Panc1 (cell line): ENCODE data around the gene FIBCD1. TPM values are rescaled to one million over a fixed set of nuclear protein-coding genes. Genes with fewer than 3 reads are reported as not detected.

Experiments
- ATAC-seq: fragments of 200-7000 bp; cut with Tn5 transposase; 2 replicates; pipeline ENCODE4 v1.9.1; 2020; ENCODE audit warnings: mild to moderate bottlenecking, moderate library complexity
- BruUV-seq: library from RNA; stranded (reverse); fragments of 400-500 nt; replicated peaks from 2 replicates; lab custom pipeline; 2021; lab: Mats Ljungman, UMichigan
- CTCF ChIA-PET: fragments of 300-600 bp; sonication (Branson Sonifier 250); formaldehyde crosslinking; loops from one replicate; lab custom pipeline; 2022; ENCODE audit warnings: antibody characterized with exemption; lab: Charles Lee
- POLR2A ChIA-PET: fragments of 300-600 bp; sonication (Branson Sonifier 250); formaldehyde crosslinking; loops from one replicate; lab custom pipeline; 2022; ENCODE audit warnings: antibody characterized with exemption; lab: Charles Lee
- DNase-seq: peaks from one replicate; pipeline ENCODE4 v3.0.0-alpha.2; 2010; ENCODE audit warnings: low read depth, low spot score
- H3K27ac ChIP-seq: 2 replicates; pipeline ENCODE4 v1.5.1; 2011; ENCODE audit warnings: mild to moderate bottlenecking, low read length, inconsistent platforms
- H3K27me3 ChIP-seq: fragments of 200-500 bp; sonication (Bioruptor generic); 2 replicates; pipeline ENCODE4 v1.6.0; 2014; ENCODE audit warnings: low read length, inconsistent platforms; ENCODE audit not compliant: control insufficient read depth, insufficient read depth
- H3K36me3 ChIP-seq: fragments of 200-500 bp; sonication (Bioruptor generic); 2 replicates; pipeline ENCODE4 v1.5.1; 2014; ENCODE audit warnings: inconsistent platforms, mild to moderate bottlenecking, low read length, moderate library complexity; ENCODE audit not compliant: control insufficient read depth, insufficient read depth
- H3K4me1 ChIP-seq: 2 replicates; pipeline ENCODE4 v1.5.1; 2011; ENCODE audit warnings: inconsistent platforms, mild to moderate bottlenecking, low read length, moderate library complexity; ENCODE audit not compliant: control insufficient read depth, insufficient read depth
- H3K4me3 ChIP-seq, 2 experiments: 2 replicates each; pipeline ENCODE4 v1.5.1; 2011 to 2012; ENCODE audit warnings: low read depth in 2 of 2, low read length in 2 of 2, mild to moderate bottlenecking in 2 of 2, inconsistent platforms in 1 of 2, moderate library complexity in 1 of 2
- H3K9me3 ChIP-seq: fragments of 200-500 bp; sonication (Bioruptor generic); 2 replicates; pipeline ENCODE4 v1.5.1; 2014; ENCODE audit warnings: low read depth, mild to moderate bottlenecking, inconsistent platforms, low read length, moderate library complexity; ENCODE audit not compliant: control insufficient read depth, insufficient read depth
- POLR2AphosphoS5 ChIP-seq: IDR thresholded peaks from 2 replicates; pipeline ENCODE4 v1.6.1; 2012; ENCODE audit warnings: mild to moderate bottlenecking, low read depth, low read length, moderate library complexity
- SIN3A ChIP-seq: IDR thresholded peaks from 2 replicates; pipeline ENCODE4 v1.6.1; 2012; ENCODE audit warnings: low read depth, mild to moderate bottlenecking, low read length, moderate library complexity, borderline replicate concordance; ENCODE audit not compliant: insufficient read depth
- TCF7L2 ChIP-seq: IDR thresholded peaks from 2 replicates; pipeline ENCODE4 v1.6.1; 2011; ENCODE audit warnings: mild to moderate bottlenecking, low read depth, low read length, inconsistent platforms
- in situ Hi-C: cut with HindIII; loops from 2 replicates; pipeline ENCODE4 v1.10.0; 2016; ENCODE audit warnings: low sequenced_read_pairs, low pct_unique_long_range_greater_than_20kb
- intact Hi-C: fragments of 100-400 bp; cut with micrococcal nuclease; formaldehyde crosslinking; loops from one replicate; pipeline ENCODE4 v1.10.0; 2022; ENCODE audit not compliant: unreplicated experiment
- total RNA-seq: library from RNA; stranded (reverse); gene quantifications from one replicate; pipeline ENCODE4 v1.2.1, GENCODE V29; 2021; ENCODE audit not compliant: unreplicated experiment
- TF ChIP-seq, protein P1 (sequence below), 2 experiments: IDR thresholded peaks; 2 replicates each; pipeline ENCODE4 v1.6.1; 2011 to 2012; ENCODE audit warnings: low read depth in 2 of 2, control low read depth in 1 of 2, low read length in 1 of 2, mild to moderate bottlenecking in 1 of 2, moderate library complexity in 1 of 2; ENCODE audit not compliant: insufficient read depth in 1 of 2
- TF ChIP-seq, protein P2 (sequence below): fragments of 450-650 bp; IDR thresholded peaks from 2 replicates; pipeline ENCODE4 v1.5.1; 2017; ENCODE audit warnings: mild to moderate bottlenecking

FIBCD1 gene
- total RNA-seq, 1 experiment from 2014 or later: 16.3 TPM

DNA sequence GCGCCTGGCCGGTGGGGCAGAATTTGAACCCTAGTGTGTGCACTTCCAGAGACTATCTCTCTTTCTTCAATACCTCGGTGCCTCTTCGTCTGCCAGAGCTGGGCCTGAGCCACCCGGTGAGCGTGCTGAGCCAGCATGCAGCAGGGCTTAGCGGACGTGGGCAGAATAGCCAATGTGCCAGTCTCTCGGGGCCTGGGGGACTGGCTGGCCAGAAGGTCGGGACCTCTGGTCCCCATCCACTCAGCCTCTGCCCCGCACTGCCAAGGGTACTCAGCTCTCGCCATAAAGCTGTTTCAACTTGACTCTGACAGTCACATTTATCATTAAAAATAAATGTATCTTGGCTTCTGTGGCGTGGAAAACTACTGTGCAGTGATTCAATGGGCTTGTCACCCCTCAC is 4.2 kb upstream of the FIBCD1 start:
- no TSS peak for BruUV-seq
- CTCF ChIA-PET: no interaction called here
- H3K27ac ChIP-seq: no peak overlapping the region
- DNase-seq (no peak), ATAC-seq (no peak)
- H3K4me3 ChIP-seq: no peak overlapping the region
- no peaks in the 10 kb centered on the region for H3K36me3 ChIP-seq
- no peaks in the 10 kb centered on the region for H3K9me3 ChIP-seq
- H3K4me1 ChIP-seq: no peaks in the 10 kb centered on the region; the same call in 1 of the 2 replicates
- TF ChIP-seq SIN3A: no peak
- TF ChIP-seq TCF7L2: no peak
- TF ChIP-seq POLR2AphosphoS5: no peak
- TF ChIP-seq, protein P1, sequence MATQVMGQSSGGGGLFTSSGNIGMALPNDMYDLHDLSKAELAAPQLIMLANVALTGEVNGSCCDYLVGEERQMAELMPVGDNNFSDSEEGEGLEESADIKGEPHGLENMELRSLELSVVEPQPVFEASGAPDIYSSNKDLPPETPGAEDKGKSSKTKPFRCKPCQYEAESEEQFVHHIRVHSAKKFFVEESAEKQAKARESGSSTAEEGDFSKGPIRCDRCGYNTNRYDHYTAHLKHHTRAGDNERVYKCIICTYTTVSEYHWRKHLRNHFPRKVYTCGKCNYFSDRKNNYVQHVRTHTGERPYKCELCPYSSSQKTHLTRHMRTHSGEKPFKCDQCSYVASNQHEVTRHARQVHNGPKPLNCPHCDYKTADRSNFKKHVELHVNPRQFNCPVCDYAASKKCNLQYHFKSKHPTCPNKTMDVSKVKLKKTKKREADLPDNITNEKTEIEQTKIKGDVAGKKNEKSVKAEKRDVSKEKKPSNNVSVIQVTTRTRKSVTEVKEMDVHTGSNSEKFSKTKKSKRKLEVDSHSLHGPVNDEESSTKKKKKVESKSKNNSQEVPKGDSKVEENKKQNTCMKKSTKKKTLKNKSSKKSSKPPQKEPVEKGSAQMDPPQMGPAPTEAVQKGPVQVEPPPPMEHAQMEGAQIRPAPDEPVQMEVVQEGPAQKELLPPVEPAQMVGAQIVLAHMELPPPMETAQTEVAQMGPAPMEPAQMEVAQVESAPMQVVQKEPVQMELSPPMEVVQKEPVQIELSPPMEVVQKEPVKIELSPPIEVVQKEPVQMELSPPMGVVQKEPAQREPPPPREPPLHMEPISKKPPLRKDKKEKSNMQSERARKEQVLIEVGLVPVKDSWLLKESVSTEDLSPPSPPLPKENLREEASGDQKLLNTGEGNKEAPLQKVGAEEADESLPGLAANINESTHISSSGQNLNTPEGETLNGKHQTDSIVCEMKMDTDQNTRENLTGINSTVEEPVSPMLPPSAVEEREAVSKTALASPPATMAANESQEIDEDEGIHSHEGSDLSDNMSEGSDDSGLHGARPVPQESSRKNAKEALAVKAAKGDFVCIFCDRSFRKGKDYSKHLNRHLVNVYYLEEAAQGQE (IDR thresholded peaks at IDR 0.05; ENCODE audit: insufficient read depth in 1 of 2, low read depth in 2 of 2, low read length in 1 of 2): no peak
- TF ChIP-seq, protein P2, sequence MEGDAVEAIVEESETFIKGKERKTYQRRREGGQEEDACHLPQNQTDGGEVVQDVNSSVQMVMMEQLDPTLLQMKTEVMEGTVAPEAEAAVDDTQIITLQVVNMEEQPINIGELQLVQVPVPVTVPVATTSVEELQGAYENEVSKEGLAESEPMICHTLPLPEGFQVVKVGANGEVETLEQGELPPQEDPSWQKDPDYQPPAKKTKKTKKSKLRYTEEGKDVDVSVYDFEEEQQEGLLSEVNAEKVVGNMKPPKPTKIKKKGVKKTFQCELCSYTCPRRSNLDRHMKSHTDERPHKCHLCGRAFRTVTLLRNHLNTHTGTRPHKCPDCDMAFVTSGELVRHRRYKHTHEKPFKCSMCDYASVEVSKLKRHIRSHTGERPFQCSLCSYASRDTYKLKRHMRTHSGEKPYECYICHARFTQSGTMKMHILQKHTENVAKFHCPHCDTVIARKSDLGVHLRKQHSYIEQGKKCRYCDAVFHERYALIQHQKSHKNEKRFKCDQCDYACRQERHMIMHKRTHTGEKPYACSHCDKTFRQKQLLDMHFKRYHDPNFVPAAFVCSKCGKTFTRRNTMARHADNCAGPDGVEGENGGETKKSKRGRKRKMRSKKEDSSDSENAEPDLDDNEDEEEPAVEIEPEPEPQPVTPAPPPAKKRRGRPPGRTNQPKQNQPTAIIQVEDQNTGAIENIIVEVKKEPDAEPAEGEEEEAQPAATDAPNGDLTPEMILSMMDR: no peak
- intact Hi-C loops (loop anchor here (10.0 kb wide), 1 partner anchor 48 kb away; the partner anchor contains the start of gene QRFP), in situ Hi-C loops (no loop called here)
- no peaks in the 10 kb centered on the region for H3K27me3 ChIP-seq
- POLR2A ChIA-PET: interaction anchor here (0.6 to 0.7 kb wide), 2 partner anchors 59 to 89 kb away, joined by 3 to 4 read pairs; no protein-coding TSS in a partner anchor

DNA sequence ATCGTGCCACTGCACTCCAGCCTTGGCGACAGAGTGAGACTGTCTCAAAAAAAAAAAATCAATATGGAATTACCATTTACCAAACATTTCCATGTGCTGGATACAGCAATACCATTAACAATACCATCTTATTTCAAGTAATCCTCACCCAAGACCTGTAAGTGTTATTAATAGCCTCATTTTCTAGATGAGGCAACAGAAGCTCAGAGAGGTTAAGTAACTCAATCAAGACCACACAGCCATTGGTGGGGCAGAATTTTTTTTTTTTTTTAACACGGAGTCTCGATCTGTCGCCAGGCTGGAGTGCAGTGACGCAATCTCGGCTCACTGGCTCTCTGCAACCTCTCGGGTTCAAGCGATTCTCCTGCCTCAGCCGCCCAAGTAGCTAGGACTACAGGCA is 3.6 kb upstream of the FIBCD1 start:
- DNase-seq: no peak
- Histone ChIP-seq H3K27me3 (no peaks in the 10 kb centered on the region), H3K27ac (no peak overlapping the region), H3K4me1 (no peaks in the 10 kb centered on the region; the same call in 1 of the 2 replicates), H3K36me3 (no peaks in the 10 kb centered on the region), H3K9me3 (no peaks in the 10 kb centered on the region), H3K4me3 (no peak overlapping the region)
- intact Hi-C loops (loop anchor here (10.0 kb wide), 1 partner anchor 48 kb away; the partner anchor contains the start of gene QRFP), in situ Hi-C loops (no loop called here)
- ChIA-PET CTCF (no interaction called here), POLR2A (interaction anchor here (0.6 to 0.7 kb wide), 2 partner anchors 60 to 89 kb away, joined by 3 to 4 read pairs; no protein-coding TSS in a partner anchor)
- ATAC-seq: no peak
- no TSS peak for BruUV-seq
- TF ChIP-seq, protein P1 (IDR thresholded peaks at IDR 0.05; ENCODE audit: insufficient read depth in 1 of 2, low read depth in 2 of 2, low read length in 1 of 2): no peak
- TF ChIP-seq SIN3A (no peak), TCF7L2 (no peak), POLR2AphosphoS5 (no peak)
- TF ChIP-seq, protein P2: no peak
